ENCODE measurements around the gene CPTP.

DNA sequence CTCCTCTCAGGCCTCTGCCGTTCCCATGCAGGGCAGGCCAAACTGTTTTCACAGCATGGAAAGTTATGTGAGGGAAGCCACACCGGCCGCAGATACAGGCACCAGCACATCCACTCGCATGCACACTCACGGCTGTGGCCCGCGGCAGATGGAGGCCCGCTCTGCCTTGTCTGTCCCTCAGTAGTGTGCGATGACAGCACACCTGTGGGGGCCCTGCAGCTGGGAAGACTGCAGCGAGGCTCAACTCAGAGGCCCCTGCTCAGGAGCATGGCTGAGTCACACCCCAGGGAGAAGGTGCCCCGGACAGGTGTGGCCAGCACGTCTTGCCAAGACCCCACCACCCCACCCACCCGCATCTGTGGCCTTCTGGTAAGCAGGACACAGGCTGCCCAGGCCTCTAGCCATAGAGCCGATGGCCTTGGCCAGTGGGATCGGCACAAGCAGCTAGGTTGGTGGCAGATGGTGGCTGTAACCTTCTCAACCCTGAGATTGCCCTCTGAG, 49.6 kb upstream of the CPTP start:
- TF ChIP-seq, protein P1, sequence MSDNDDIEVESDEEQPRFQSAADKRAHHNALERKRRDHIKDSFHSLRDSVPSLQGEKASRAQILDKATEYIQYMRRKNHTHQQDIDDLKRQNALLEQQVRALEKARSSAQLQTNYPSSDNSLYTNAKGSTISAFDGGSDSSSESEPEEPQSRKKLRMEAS (IDR thresholded peaks at IDR 0.05; ENCODE audit: low read depth, low read length): no peak
- TF ChIP-seq, protein P2, sequence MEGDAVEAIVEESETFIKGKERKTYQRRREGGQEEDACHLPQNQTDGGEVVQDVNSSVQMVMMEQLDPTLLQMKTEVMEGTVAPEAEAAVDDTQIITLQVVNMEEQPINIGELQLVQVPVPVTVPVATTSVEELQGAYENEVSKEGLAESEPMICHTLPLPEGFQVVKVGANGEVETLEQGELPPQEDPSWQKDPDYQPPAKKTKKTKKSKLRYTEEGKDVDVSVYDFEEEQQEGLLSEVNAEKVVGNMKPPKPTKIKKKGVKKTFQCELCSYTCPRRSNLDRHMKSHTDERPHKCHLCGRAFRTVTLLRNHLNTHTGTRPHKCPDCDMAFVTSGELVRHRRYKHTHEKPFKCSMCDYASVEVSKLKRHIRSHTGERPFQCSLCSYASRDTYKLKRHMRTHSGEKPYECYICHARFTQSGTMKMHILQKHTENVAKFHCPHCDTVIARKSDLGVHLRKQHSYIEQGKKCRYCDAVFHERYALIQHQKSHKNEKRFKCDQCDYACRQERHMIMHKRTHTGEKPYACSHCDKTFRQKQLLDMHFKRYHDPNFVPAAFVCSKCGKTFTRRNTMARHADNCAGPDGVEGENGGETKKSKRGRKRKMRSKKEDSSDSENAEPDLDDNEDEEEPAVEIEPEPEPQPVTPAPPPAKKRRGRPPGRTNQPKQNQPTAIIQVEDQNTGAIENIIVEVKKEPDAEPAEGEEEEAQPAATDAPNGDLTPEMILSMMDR (IDR thresholded peaks at IDR 0.05; ENCODE audit: low read depth, low read length): no peak
